K562 (cell line): Measurements from ENCODE around the gene PARD3B. TPM values are rescaled to one million over a fixed set of nuclear protein-coding genes. Genes with fewer than 3 reads are reported as not detected.

Source experiments
- ATAC-seq: fragments of 200-7000 bp; cut with Tn5 transposase; 3 replicates; pipeline ENCODE4 v1.9.1; 2020; ENCODE audit warnings: moderate library complexity
- BruUV-seq: library from RNA; stranded (reverse); fragments of 400-500 nt; replicated peaks from 2 replicates; lab custom pipeline; 2021; lab: Mats Ljungman, UMichigan
- CTCF ChIA-PET: fragments of 300-600 bp; formaldehyde crosslinking; extraction: SDS; loops from one replicate; lab custom pipeline; 2021; ENCODE audit warnings: low intra/inter-chr PET ratio; lab: Yijun Ruan, JAX
- POLR2A ChIA-PET: fragments of 300-600, 350-650 bp; sonication (Branson Sonifier 250); formaldehyde crosslinking; extraction: SDS; loops from one replicate; lab custom pipeline; 2021; ENCODE audit warnings: antibody characterized with exemption, inconsistent platforms; lab: Yijun Ruan, JAX
- DNase-seq, 4 experiments: peaks; one replicate each; pipeline versions ENCODE4 v3.0.0 to v3.0.0-alpha.2; 2011 to 2018; ENCODE audit warnings: low spot score in 3 of 4, mixed read lengths in 3 of 4; ENCODE audit errors: extremely low read depth in 1 of 4
- FAIRE-seq: peaks from 2 replicates; lab custom pipeline; 2011; peaks lifted over from hg19 to GRCh38; lab: Jason Lieb, UNC
- H2AFZ ChIP-seq: 2 replicates; pipeline ENCODE4 v1.6.0; 2011; ENCODE audit warnings: low read depth, low read length, control low read depth, inconsistent platforms
- H3K27ac ChIP-seq: fragments of 200-600 bp; 3 replicates; pipeline ENCODE4 v1.8.0; 2011; ENCODE audit warnings: low read depth, mild to moderate bottlenecking, control low read depth, inconsistent platforms, low read length, moderate library complexity, mixed read lengths; ENCODE audit errors: extremely low read depth
- H3K27me3 ChIP-seq, 2 experiments: fragments of 300-600 bp in 1 of 2; 2 replicates in 1 of 2; 3 replicates in 1 of 2; pipeline versions ENCODE4 v1.6.0 to v1.8.0; 2011; ENCODE audit warnings: inconsistent platforms in 2 of 2, low read length in 2 of 2, mild to moderate bottlenecking in 1 of 2, mixed read lengths in 1 of 2, moderate library complexity in 1 of 2; ENCODE audit not compliant: control insufficient read depth in 2 of 2, insufficient read depth in 2 of 2
- H3K36me3 ChIP-seq: fragments of 300-600 bp; 3 replicates; pipeline ENCODE4 v1.8.0; 2011; ENCODE audit warnings: mild to moderate bottlenecking, low read length, inconsistent platforms; ENCODE audit not compliant: control insufficient read depth, insufficient read depth
- H3K4me1 ChIP-seq, 2 experiments: fragments of 200-600 bp in 1 of 2; replicated peaks in 1 of 2; 2 replicates in 1 of 2; 3 replicates in 1 of 2; pipeline versions ENCODE4 v1.5.1 to v1.8.0; 2011; ENCODE audit warnings: inconsistent platforms in 2 of 2, low read length in 2 of 2, mild to moderate bottlenecking in 1 of 2, mixed read lengths in 1 of 2, moderate library complexity in 1 of 2; ENCODE audit not compliant: control insufficient read depth in 2 of 2, insufficient read depth in 2 of 2
- H3K4me2 ChIP-seq: 2 replicates; pipeline ENCODE4 v1.6.1; 2011; ENCODE audit warnings: low read length, control low read depth, inconsistent platforms, mixed read lengths; ENCODE audit not compliant: insufficient read depth
- H3K4me3 ChIP-seq: fragments of 200-600 bp; sonication (generic), shearing (Covaris generic); 2 replicates; pipeline ENCODE4 v1.5.1; 2016; ENCODE audit warnings: control low read depth, inconsistent platforms
- H3K79me2 ChIP-seq: fragments of 200-600 bp; 3 replicates; pipeline ENCODE4 v1.8.0; 2011; ENCODE audit warnings: low read length, inconsistent platforms; ENCODE audit not compliant: control insufficient read depth, insufficient read depth
- H3K9ac ChIP-seq, 2 experiments: 2 replicates each; pipeline versions ENCODE4 v1.6.0 to v1.6.1; 2011; ENCODE audit warnings: low read depth in 2 of 2, low read length in 2 of 2, control low read depth in 1 of 2, inconsistent platforms in 1 of 2, mild to moderate bottlenecking in 1 of 2, mixed read lengths in 1 of 2; ENCODE audit not compliant: insufficient read depth in 1 of 2
- H3K9me1 ChIP-seq: one replicate; pipeline ENCODE4 v1.6.0; 2011; ENCODE audit warnings: inconsistent platforms, mild to moderate bottlenecking, low read length, moderate library complexity; ENCODE audit not compliant: control insufficient read depth, insufficient read depth
- H3K9me3 ChIP-seq: replicated peaks from 2 replicates; pipeline ENCODE4 v1.5.1; 2011; ENCODE audit warnings: low read depth, low read length, inconsistent platforms; ENCODE audit not compliant: control insufficient read depth, insufficient read depth
- H4K20me1 ChIP-seq: replicated peaks from 2 replicates; pipeline ENCODE4 v1.6.1; 2011; ENCODE audit warnings: low read length, inconsistent platforms, mixed read lengths; ENCODE audit not compliant: control insufficient read depth, insufficient read depth
- MBD1 ChIP-seq: fragments of 250-450 bp; sonication (Bioruptor Pico); IDR thresholded peaks from 2 replicates; pipeline ENCODE4 v1.8.0; 2022; ENCODE audit warnings: inconsistent platforms
- ZBTB2 ChIP-seq: fragments of 450-650 bp; IDR thresholded peaks from 2 replicates; pipeline ENCODE4 v1.6.1; 2016; ENCODE audit warnings: antibody characterized with exemption
- ZNF785 ChIP-seq: fragments of 250-450 bp; sonication (Bioruptor Pico); IDR thresholded peaks from 2 replicates; pipeline ENCODE4 v1.4.0; 2020; ENCODE audit warnings: mild to moderate bottlenecking
- WGBS: fragments of 100-300 bp; shearing (Covaris generic); methylation state at CpG from one replicate; pipeline ENCODE4 v1.1.6; 2016; ENCODE audit warnings: low coverage, mixed read lengths; ENCODE audit not compliant: insufficient coverage; ENCODE audit errors: missing lambda C conversion rate; 5-methylcytosine and 5-hydroxymethylcytosine counted together
- in situ Hi-C: fragments of 300-500 bp; cut with MboI; formaldehyde crosslinking; loops from 4 replicates; pipeline ENCODE4 v1.15.0; 2018; ENCODE audit warnings: inconsistent platforms, mixed read lengths
- intact Hi-C: fragments of 100-400 bp; cut with micrococcal nuclease; formaldehyde crosslinking; loops from 2 replicates; pipeline ENCODE4 v1.14.2; 2022
- polyA plus RNA-seq, 8 experiments: library from polyadenylated mRNA; depleted of rRNA in 4 of 8; stranded (reverse) in 5 of 8; unstranded in 3 of 8; fragments of >200 nt; fragmentation: Nextera tagmentation in 2 of 8; fragmentation: Illumina TruSeq in 1 of 8; extraction: Ambion mirVana in 2 of 8; extraction: Trizol in 1 of 8; gene quantifications; 2 replicates each; pipeline versions ENCODE4 v1.2.1 to v1.2.3, GENCODE V29; 2011 to 2014; ENCODE audit warnings: inconsistent platforms in 1 of 8, missing spikeins in 1 of 8
- total RNA-seq, 7 experiments: library from RNA; depleted of rRNA in 6 of 7; stranded (reverse); fragments of >200 nt in 6 of 7; fragmentation: Illumina TruSeq in 2 of 7; extraction: Trizol in 2 of 7; gene quantifications; 2 replicates each; pipeline versions ENCODE4 v1.2.1 to v1.2.3, GENCODE V29; 2011 to 2021; ENCODE audit warnings: low replicate concordance in 1 of 7

The PARD3B gene
- total and polyA plus RNA-seq, 9 of the 15 experiments (the other 6 are each of a cell fraction or from before 2014, with no cell fraction given), result 0.15 to 3.0 (median 1.1) TPM

- TF ChIP-seq MBD1, result no peak
Observed at GRCh38 chr2:205358351-205358815, 813.1 kb downstream of the PARD3B start (continued).

GRCh38 chr2:205361272-205361671, 816.0 kb downstream of the PARD3B start:
- H3K9me1 ChIP-seq, result no peaks in the 10 kb centered on the region
- in situ Hi-C loops, result no loop called here
- H3K27ac ChIP-seq, result no peak overlapping the region
- H3K27me3 ChIP-seq, result no peaks in the 10 kb centered on the region
- no peak for ATAC-seq
- H3K4me1 ChIP-seq, result no peaks in the 10 kb centered on the region
- H3K9ac ChIP-seq, result no peak overlapping the region
- BruUV-seq, result no TSS peak
- no peaks in the 10 kb centered on the region for H3K79me2 ChIP-seq
- no peak overlapping the region for H2AFZ ChIP-seq
- no peak overlapping the region for H3K4me2 ChIP-seq
- no peaks in the 10 kb centered on the region for H3K9me3 ChIP-seq
- no peak for DNase-seq
- no peaks in the 10 kb centered on the region for H4K20me1 ChIP-seq
- intact Hi-C loops, result no loop called here
- FAIRE-seq, result no peak
- TF ChIP-seq ZBTB2, result no peak
- TF ChIP-seq ZNF785 (CRISPR knock-in tag), result no peak
- H3K36me3 ChIP-seq, result no peaks in the 10 kb centered on the region
- WGBS, result 3% methylated on average over 3 of the region's 3 CpGs
- POLR2A ChIA-PET, result no interaction called here
- CTCF ChIA-PET, result no interaction called here
- H3K4me3 ChIP-seq, result no peak overlapping the region
